ENCODE results near the gene RBM47. TPM values are rescaled to one million over a fixed set of nuclear protein-coding genes. Genes with fewer than 3 reads are reported as not detected.

The RBM47 gene
- total RNA-seq, 1 donor, result 2.2 TPM

DNA sequence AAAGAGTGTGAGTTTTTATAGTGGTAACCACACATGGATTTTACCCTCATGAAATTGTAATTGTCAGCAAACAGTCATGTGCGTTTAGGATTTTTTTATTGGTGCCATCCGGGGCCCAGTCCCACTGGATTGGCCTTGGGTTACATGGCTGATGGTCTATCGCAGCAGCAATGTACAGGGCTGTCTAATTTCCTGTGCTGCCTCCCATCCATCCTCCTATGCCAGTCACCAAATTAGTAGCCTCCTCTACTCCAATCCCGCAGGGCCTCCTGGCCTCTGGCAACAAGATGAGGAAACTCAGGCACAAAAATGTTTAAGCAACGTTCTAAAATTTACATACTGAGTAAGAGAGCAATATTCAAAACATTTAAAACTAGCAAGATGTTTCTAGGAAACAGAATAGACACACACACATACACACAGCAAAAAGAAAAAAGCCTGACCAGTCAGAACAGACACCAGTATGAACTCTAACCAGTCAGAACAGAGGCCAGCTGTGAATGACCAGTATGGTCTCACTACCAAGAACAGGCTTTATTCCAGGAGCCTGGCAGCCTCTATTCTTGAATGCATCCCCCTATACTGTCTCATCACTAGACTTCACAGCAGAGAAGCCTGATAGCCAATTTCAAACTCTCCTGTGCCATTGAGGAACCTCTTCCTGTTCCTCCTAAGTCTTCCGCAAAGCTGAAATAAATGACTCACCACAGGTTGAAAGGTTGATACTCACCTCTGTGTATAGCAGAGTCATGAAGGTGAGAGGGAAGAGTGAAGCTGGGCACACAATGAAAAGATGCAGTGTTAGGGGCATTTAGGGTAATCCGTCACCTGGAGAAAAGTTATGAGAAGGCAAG lies 251.9 kb downstream of the RBM47 start:
- Histone ChIP-seq H4K20me1 (ENCODE audit: insufficient read depth, low read length) (no peaks in the 10 kb centered on the region), H3K4me1 (ENCODE audit: insufficient read depth, low read length) (no peaks in the 10 kb centered on the region), H3K4me3 (ENCODE audit: insufficient read depth, low read length) (no peak overlapping the region), H3K4me2 (ENCODE audit: insufficient read depth, low read length) (no peak overlapping the region), H2AFZ (ENCODE audit: low read length) (no peak overlapping the region), H3K36me3 (ENCODE audit: insufficient read depth, low read length) (no peaks in the 10 kb centered on the region), H3K9me3 (ENCODE audit: low read depth, low read length) (no peaks in the 10 kb centered on the region), H3K27me3 (ENCODE audit: insufficient read depth, low read length) (no peaks in the 10 kb centered on the region), H3K27ac (ENCODE audit: low read depth, low read length) (no peak overlapping the region), H3K79me2 (ENCODE audit: insufficient read depth, low read length) (no peaks in the 10 kb centered on the region)
- TF ChIP-seq, protein P1, sequence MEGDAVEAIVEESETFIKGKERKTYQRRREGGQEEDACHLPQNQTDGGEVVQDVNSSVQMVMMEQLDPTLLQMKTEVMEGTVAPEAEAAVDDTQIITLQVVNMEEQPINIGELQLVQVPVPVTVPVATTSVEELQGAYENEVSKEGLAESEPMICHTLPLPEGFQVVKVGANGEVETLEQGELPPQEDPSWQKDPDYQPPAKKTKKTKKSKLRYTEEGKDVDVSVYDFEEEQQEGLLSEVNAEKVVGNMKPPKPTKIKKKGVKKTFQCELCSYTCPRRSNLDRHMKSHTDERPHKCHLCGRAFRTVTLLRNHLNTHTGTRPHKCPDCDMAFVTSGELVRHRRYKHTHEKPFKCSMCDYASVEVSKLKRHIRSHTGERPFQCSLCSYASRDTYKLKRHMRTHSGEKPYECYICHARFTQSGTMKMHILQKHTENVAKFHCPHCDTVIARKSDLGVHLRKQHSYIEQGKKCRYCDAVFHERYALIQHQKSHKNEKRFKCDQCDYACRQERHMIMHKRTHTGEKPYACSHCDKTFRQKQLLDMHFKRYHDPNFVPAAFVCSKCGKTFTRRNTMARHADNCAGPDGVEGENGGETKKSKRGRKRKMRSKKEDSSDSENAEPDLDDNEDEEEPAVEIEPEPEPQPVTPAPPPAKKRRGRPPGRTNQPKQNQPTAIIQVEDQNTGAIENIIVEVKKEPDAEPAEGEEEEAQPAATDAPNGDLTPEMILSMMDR (IDR thresholded peaks at IDR 0.05; ENCODE audit: extremely low read depth, low read depth, low read length), result no peak
- DNase-seq (ENCODE audit: insufficient read length, low spot score, missing footprints), result no peak

DNA sequence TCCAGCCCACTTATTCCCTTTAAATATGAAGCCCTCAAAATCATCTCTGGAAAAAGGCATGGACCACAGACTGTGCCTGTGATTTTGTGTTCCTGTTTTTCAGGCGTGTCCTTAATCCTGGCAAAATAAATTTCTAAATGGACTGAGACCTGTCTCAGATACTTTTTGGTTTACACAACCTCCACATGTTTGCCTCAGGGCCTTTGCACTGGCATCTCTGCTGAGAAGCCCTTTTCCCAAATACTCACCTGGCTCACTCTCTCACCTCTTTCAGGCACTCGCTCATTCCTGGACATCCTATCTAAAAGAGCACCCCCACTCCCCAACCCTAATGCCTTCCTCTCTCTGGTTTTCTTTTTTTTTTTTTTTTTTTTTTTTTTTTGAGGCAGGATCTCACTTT lies 254.0 kb downstream of the RBM47 start:
- Histone ChIP-seq H2AFZ (ENCODE audit: low read length) (no peak overlapping the region), H3K9me3 (ENCODE audit: low read depth, low read length) (no peaks in the 10 kb centered on the region), H3K4me2 (ENCODE audit: insufficient read depth, low read length) (no peak overlapping the region), H4K20me1 (ENCODE audit: insufficient read depth, low read length) (no peaks in the 10 kb centered on the region), H3K4me1 (ENCODE audit: insufficient read depth, low read length) (no peaks in the 10 kb centered on the region), H3K79me2 (ENCODE audit: insufficient read depth, low read length) (no peaks in the 10 kb centered on the region), H3K27ac (ENCODE audit: low read depth, low read length) (no peak overlapping the region), H3K4me3 (ENCODE audit: insufficient read depth, low read length) (no peak overlapping the region), H3K36me3 (ENCODE audit: insufficient read depth, low read length) (no peaks in the 10 kb centered on the region), H3K27me3 (ENCODE audit: insufficient read depth, low read length) (no peaks in the 10 kb centered on the region)
- DNase-seq (ENCODE audit: insufficient read length, low spot score, missing footprints), result no peak
- TF ChIP-seq, protein P1 (IDR thresholded peaks at IDR 0.05; ENCODE audit: extremely low read depth, low read depth, low read length), result no peak

DNA sequence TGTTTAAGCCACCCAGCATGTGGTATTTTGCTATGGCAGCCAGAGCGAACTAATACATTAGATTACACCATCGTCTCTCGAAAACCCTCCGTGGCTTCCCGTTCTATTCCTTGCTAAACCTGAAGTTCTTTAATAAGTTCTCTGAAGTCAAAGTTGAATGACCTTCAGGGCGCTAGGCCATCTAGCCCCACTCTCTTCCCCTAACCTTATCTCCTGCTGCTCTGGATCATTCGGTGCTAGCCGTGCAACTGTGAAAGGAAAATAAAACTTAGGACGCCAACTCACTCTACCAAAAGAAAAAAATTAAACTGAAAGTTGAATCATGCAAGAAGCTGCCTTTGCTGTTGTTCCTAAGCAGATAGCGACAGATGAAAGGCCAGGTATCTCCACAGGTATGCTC lies 254.6 kb downstream of the RBM47 start:
- H3K4me2 ChIP-seq (ENCODE audit: insufficient read depth, low read length), result no peak overlapping the region
- H3K4me1 ChIP-seq (ENCODE audit: insufficient read depth, low read length), result no peaks in the 10 kb centered on the region
- no peak overlapping the region for H3K27ac ChIP-seq (ENCODE audit: low read depth, low read length)
- H4K20me1 ChIP-seq (ENCODE audit: insufficient read depth, low read length), result no peaks in the 10 kb centered on the region
- H3K36me3 ChIP-seq (ENCODE audit: insufficient read depth, low read length), result no peaks in the 10 kb centered on the region
- TF ChIP-seq, protein P1 (IDR thresholded peaks at IDR 0.05; ENCODE audit: extremely low read depth, low read depth, low read length), result no peak
- no peaks in the 10 kb centered on the region for H3K79me2 ChIP-seq (ENCODE audit: insufficient read depth, low read length)
- no peaks in the 10 kb centered on the region for H3K27me3 ChIP-seq (ENCODE audit: insufficient read depth, low read length)
- no peak for DNase-seq (ENCODE audit: insufficient read length, low spot score, missing footprints)
- H2AFZ ChIP-seq (ENCODE audit: low read length), result no peak overlapping the region
- no peaks in the 10 kb centered on the region for H3K9me3 ChIP-seq (ENCODE audit: low read depth, low read length)
- H3K4me3 ChIP-seq (ENCODE audit: insufficient read depth, low read length), result no peak overlapping the region

DNA sequence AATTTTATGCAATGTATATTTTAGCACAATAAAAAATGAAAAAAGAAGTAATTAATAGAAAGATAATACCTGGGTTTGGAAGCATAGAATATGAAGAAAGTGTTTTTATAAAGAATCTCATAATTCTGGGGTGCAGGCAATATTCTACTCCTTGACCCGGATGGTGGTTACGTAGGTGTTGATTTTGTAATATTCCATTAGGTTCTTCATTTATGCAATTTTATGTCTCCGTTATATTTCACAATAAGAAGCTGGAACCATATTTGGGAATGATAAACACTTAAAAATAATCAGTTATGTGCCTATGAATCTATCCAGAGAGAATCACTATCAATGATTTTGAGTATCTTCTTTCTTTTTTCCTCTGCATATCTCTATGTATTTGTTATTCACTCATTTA lies 256.0 kb downstream of the RBM47 start:
- no peak overlapping the region for H3K27ac ChIP-seq (ENCODE audit: low read depth, low read length)
- H3K27me3 ChIP-seq (ENCODE audit: insufficient read depth, low read length), result no peaks in the 10 kb centered on the region
- H3K4me3 ChIP-seq (ENCODE audit: insufficient read depth, low read length), result no peak overlapping the region
- H3K79me2 ChIP-seq (ENCODE audit: insufficient read depth, low read length), result no peaks in the 10 kb centered on the region
- no peaks in the 10 kb centered on the region for H4K20me1 ChIP-seq (ENCODE audit: insufficient read depth, low read length)
- no peaks in the 10 kb centered on the region for H3K4me1 ChIP-seq (ENCODE audit: insufficient read depth, low read length)
- no peaks in the 10 kb centered on the region for H3K9me3 ChIP-seq (ENCODE audit: low read depth, low read length)
- DNase-seq (ENCODE audit: insufficient read length, low spot score, missing footprints), result no peak
- no peak overlapping the region for H3K4me2 ChIP-seq (ENCODE audit: insufficient read depth, low read length)
- TF ChIP-seq, protein P1 (IDR thresholded peaks at IDR 0.05; ENCODE audit: extremely low read depth, low read depth, low read length), result no peak
- no peaks in the 10 kb centered on the region for H3K36me3 ChIP-seq (ENCODE audit: insufficient read depth, low read length)
- H2AFZ ChIP-seq (ENCODE audit: low read length), result no peak overlapping the region

Small RNA genes lying within 50 kb of the gene (small RNA-seq; reads per million reads assigned to genes)
- gene AC098869.1 (not detected), gene MIR4802 (0.22 reads per million), gene RNU7-74P (not detected)

Other genes with a start within 250 kb of the RBM47 start
- gene NSUN7, start 120.1 kb upstream of the RBM47 start, total RNA-seq, result under 0.01 and 0.29 TPM in 2 replicates